Epithelial cell of prostate (primary cell): Measurements from ENCODE around the gene CGREF1.
"Not testable (repeated sequence)": the region's sequence is repeated elsewhere in the genome, so short reads cannot be mapped to it uniquely, and the experiment has no call there.

ENCODE experiments used
- DNase-seq: peaks from one replicate; pipeline ENCODE4 v3.0.0-alpha.2; 2011; ENCODE audit warnings: low read depth, low spot score
- H3K27ac ChIP-seq: fragments of 450-650 bp; 2 replicates; pipeline ENCODE4 v1.5.1; 2017; ENCODE audit warnings: mild to moderate bottlenecking

Gene CGREF1

DNA sequence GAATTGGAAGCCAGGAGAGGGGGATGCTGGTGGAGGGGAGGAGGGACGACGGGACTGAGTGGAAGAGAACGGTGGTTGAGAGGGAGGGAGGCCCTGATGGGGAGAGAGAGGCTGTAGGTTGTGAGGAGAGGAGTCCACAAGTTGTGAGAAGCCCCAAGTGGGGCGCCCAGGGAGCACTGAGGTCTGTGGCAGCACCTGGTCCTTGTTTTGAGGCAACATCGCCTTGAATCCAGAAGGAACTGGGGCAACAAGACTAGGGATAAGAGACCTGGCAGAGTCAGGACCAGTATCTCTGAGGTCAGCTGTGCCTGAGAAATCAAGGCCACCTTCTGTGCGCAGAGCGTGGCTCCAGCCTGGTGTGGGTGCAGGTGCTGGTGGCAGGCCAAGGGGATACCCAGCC is 19.2 kb upstream of the CGREF1 start:
- no peak overlapping the region for H3K27ac ChIP-seq
- no peak for DNase-seq

DNA sequence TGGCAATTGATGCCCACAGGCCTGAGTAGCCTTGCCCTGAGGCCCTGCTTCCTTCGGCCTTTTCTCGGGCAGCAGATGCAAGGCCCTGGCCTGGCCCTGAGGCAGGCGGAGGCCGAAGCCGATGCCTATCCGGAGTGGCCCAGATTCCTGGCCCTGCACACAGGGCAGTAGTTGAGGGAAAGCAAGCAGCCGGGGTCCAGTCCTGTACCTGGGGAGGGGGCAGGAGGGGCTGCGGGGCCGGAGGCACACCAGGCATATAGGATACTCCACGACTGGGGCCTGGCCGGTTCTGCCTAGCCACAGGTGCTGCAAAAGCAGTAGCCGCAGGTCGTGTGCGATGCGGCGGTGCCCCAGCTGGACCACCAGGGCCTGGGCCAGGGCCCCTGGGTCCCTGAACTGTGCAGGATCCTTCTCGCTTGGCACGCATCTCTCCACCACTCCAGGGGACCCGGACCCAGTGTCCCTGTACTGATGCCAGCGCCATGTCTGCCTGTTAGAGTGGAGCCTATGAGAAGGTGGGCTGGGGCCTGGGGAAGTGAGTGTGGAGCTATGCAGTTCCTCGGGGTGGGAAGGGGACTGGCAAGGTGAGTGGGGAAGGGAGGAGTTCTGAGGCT is 18.5 kb upstream of the CGREF1 start:
- H3K27ac ChIP-seq, result no peak overlapping the region
- no peak for DNase-seq

DNA sequence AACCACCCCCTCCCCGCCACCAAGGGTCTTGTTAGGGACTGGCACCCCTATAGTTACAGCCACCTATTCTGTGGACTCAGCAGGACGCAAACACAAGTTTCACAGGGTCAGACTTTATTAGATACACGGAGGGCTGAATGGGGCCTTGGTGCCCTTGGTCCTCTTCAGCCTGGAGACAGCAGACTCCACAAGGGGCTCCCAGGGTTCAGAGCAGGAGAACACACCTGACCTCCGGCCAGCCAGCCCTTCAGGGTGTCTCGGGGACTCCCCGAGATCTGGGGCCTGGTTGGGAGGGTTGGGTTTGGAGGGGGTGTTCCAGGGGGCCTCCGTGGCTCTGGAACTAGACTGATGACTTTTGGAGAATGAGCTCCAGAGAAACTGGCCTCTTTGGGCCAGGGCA is 17.8 kb upstream of the CGREF1 start:
- no peak overlapping the region for H3K27ac ChIP-seq
- DNase-seq, result no peak

DNA sequence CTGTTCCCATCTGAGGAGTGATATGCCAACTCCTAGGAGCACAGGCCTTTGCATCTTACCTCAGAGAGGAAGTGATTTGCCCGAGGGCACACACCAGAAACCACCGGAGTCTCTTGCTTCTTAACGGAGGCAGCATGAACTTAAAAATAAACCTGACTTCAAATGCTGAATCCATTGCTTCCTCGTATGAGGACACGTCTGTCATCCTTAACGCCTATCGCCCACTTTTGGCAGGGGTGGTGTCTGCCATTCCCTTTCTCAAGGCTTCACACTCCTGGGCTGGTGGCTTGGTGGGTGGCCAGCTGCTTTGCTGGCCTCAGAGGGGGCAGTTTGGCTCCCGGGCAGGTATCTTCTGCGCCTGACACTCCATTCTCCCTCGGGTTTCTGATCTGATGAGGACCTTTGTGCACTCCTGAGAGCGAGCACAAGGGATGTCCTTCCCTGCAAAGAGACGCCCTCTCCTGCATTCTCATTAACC is 16.6 kb upstream of the CGREF1 start:
- H3K27ac ChIP-seq, result no peak overlapping the region
- no peak for DNase-seq

DNA sequence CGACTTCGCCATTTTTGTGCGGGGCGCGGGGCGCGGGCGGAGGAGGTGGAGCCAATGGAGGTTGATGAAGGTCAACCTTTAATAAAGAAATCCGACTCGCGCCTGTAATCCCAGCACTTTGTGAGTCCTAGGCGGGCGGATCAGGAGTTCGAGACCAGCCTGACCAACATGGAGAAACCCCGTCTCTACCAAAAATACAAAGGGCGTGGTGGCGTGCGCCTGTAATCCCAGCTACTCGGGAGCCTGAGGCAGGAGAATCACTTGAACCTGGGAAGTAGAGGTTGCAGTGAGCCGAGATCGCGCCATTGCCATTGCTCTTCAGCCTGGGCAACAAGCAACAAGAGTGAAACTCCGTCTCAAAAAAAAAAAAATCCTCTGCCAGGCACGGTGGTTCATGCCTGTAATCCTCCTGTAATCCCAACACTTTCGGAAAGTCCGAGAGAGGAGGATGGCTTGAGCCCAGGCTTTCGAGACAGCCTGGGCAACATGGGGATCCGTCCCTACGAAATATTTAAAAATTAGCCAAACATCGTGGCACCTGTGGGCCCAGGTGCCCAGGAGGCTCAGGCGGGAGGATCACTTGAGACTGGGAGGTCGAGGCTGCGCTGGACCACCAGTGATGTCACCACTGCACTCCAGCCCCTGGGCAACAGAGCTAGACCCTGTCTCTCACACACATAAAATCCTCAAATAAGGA is 16.0 kb upstream of the CGREF1 start:
- DNase-seq, result no peak
- H3K27ac ChIP-seq, result no peak overlapping the region

DNA sequence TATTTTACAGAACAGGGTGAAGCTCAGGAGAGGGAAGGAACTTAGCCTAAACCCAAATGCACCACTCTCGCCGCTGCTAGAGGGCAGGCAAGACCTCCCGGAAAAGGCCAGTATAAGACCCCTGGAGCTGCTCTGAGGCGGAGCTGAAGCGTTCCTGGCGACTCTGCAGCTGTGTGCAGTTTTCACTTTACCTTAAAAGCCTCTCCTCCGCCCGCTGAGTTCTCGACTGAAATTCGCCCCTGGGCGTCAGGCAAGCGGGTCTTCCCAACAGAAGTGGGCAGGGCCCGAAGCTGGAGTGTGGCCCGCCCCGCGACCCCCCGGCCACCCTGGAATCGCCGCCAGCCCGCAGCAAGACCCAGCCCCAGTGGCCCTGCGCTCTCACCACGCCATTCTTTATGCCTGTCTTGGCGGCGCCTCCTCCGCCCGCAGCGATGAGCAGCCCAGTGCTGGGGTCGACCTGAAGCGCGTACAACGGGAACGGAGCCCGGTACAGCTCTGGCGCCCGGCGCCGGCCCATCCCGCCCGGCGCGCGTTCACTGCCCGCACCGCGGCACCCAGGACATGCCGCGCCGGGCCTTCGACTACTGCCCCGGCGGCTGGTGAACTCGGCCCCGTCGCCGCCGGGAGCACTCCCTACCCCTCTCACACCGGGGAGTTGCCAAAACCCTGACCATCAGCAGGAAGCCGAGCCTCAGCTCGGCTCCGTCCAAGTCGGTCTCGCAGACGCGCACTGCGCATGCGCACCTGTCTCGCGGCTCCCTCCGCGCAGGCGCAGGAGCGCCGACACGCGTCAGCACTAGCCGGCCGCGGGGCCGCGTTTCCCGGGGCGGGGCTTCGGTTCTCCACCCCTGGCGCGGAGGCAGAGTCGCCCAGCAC is 15.2 kb upstream of the CGREF1 start, which contains the start of gene PREB:
Gene PREB (minus strand): TSS at position 732 of the 876 bp plus-strand sequence. CDS start 215 bp downstream, at position 517.
- peak; percentile 49 for DNase-seq
- H3K27ac ChIP-seq, result peak within 1 kb of the TSS; percentile 19

DNA sequence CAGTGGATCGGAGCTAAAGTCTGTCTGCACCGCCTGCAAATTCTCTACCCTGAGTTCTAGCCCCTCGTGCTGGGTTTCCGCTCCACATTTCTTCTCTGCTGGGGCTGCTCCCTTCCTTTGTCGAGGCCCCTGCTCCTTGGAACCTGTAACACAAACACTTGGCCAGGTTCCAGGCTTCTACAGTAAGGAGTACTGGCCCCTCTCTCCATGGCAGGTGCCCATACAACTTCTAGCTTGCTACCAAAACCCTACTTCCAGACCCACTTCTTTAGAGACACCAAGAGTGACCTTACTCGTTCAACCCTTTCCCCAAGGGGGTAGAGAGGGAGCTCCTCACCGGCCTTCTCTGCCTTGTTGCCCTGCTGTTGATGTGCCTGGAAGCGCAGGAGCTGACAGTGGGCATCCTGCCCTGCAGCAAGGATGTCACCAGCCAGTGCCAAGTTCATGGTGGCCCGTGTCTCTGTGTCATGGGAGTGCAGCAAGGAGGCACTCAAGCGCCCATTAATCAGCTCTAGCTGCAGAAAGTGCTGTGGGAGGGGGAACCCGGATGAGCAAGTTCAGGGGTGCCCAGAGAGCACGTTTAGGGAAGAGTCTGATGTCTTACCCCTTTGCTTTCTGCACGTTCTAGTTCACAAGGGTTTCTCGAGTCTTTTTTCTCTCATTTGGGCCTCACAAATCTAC is 14.4 kb upstream of the CGREF1 start:
- H3K27ac ChIP-seq, result no peak overlapping the region
- DNase-seq, result no peak

DNA sequence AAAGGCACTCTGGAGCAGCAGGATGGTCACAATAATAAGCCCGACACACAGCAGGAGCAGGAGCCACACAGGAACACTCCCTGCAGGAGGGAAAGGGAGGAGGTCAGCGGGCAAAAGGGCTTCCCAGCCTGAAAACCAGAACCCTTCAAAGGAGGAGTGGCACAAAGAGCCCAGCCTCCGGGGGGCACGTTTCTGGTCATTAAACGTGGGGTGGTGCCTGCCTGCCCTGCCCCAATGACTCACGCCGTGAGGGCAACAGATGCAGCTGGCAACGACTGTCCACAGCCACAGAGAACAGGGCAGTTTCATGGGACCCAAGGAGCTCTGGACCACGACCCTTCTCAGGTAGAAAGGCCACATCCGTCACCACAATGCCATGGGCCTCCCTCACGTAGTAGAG is 12.5 kb upstream of the CGREF1 start:
- H3K27ac ChIP-seq, result no peak overlapping the region
- no peak for DNase-seq

DNA sequence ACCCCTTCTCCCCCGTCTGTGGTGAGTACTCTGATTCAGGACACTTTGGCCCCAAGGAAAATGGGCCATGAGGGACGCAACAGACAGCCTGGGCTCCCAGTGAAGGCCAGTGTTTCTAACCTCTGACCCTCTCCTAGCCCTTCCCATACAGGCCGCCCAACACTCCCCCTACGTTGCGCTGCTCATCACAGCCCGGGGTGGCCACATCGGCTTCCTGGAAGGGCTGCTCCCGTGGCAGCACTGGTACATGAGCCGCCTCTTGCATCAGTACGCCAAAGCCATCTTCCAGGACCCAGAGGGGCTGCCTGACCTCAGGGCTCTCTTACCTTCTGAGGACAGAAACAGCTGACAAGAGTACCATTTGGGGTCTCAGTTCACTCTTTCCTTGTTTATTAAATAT is 11.5 kb upstream of the CGREF1 start:
- no peak for DNase-seq
- H3K27ac ChIP-seq, result no peak overlapping the region

DNA sequence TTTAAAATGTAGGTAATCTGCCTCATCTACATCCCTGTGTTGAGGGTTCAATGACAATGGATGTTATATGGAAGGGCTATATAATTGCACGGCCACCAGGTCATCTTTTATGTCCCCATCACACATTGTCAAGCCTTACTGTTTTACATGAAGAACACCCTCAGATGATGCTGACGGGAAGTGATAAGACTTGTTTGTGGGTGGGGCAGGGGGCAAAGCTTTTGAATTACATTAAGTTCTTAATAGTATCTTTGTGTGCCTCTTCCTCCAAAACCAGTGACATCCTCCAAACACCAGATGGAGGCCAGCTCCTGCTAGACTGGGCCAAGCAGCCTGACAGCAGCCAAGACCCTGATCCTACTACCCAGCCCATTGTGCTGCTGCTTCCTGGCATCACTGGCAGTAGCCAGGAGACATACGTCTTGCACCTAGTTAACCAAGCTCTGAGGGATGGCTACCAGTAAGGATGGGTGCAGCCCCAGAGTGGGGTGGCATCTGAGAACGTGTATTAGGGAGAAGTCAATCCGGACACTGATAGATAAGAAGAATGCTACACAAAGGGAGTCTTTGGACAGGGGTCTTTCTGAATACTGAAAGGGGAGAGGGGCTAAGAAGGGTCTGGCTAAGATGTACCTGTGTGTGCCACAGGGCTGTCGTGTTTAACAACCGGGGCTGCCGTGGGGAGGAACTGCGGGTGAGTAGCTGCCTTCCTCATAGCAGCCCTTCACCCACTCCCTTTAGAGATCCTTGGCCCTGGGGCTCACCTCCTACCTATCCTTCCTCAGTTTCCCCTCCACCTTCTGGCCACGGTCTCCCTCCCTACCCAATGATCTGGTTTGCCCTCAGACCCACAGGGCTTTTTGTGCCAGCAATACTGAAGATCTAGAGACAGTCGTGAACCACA is 10.0 kb upstream of the CGREF1 start:
- no peak overlapping the region for H3K27ac ChIP-seq
- no peak for DNase-seq

DNA sequence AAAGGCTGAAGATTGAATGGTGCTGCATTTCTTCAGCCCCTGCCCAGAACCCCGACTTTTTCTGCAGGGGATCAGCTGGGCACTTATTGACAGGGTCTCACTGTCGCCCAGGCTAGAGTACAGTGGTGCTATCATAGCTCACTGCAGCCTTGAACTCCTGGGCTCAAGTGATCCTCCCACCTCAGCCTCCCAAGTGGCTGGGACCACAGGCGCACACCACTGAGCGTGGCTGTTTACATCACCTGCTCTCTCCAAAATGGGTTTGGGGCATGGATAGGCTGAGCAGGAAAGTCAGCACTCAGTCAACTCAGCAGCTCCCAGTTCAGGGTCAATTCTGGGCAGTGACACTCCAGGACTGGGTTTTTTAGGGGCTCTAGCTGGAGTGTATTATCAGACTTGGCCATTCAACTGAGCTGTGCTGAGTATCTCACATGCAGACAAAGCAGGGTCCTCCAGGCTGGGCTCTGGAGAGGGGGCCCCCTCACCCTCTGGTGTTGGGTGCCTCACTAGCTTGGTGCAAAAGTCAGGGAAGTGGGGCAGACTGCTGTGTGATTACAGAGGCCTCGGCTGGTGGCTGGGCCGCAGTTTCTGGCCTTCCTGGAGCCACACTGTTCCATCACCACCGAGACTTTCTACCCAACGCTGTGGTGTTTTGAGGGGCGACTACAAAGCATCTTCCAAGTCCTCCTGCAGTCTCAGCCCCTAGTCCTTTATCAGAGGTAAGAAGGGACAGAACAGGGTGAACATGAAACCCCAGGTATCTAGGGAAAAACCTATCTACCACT is 9.1 kb upstream of the CGREF1 start:
- DNase-seq, result no peak
- no peak overlapping the region for H3K27ac ChIP-seq

DNA sequence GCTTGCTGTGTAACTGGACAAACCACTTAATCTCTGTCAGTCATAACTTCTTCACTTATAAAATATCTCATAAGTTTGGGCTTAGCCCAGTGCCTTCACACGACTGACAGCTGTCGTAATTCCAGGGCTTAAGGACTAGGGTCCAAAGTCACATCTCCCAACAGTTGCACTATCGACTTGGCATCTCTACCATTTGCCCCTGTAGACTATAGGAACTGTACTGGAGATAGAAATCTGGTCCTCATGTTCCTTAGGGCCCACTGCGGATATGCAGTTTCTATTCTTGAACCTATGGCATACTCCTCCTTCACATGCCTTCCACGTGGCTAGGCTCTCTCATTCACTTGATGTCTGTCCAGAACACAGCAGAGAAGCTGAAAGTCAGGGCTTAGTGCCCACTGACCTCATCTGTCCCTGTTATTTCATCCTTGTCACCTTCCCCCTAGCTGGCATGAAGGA is 7.4 kb upstream of the CGREF1 start:
- H3K27ac ChIP-seq, result no peak overlapping the region
- no peak for DNase-seq

DNA sequence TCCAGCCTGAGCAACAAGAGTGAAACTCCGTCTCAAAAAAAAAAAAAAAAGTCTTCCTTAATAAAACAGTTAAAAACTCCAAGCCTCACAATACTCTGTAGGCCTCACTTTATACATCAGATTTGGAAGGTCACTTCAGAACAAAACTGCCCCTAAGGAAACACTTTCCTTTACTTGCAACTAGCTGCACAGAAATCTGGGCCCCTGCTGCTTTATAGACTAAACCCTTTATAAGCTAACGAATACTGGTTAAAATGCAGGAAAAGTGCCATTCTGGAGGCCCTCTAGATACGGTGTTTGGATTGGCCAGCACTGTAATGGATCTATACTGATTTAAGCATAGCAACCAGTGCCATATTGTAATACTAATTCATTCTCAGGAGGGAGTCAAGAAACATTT is 6.2 kb upstream of the CGREF1 start:
- DNase-seq, result no peak
- no peak overlapping the region for H3K27ac ChIP-seq

DNA sequence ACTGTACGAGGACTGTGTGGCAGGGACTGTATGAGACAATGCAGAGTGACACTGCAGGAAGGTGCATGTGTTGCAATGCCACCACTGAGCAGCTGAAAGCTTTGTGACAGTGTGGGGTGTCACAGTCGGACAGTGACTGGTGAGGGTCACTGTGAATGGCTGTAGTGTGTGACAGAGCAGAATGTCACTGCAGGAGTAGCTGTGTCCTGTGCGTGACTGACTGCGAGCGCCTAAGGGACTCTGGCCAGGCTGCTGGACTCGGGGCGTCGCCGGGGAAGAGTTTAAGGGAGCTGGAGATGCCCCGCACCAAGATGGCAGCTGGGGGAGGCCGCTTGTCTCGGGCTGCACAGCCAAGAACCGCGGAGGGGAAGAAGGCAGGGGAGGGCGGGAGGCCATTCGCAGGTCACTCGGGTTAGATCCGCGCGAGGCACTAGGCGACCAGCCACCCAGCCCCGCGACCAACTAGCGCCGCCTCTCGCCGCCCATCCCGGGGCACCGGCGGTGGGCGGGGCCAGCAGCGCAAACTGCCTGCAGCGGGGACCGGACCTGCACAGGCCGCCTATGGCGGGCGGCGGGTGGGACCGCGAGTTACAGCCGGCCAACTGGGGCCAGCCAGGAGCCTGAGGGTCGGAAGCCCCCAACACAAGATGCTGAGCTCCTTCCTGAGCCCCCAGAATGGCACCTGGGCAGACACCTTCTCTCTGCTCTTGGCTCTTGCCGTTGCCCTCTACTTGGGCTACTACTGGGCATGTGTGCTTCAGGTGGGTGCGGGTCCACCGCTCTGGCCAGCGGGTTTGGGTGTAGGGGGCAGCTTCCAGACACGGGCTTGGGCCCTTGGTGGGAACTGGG is 4.6 kb upstream of the CGREF1 start, which contains the start of gene ABHD1:
Gene ABHD1 (plus strand): TSS at position 514 of the 849 bp plus-strand sequence. CDS start 134 bp downstream, at position 648.
- H3K27ac ChIP-seq, result no peak within 1 kb of the TSS
- no peak for DNase-seq

DNA sequence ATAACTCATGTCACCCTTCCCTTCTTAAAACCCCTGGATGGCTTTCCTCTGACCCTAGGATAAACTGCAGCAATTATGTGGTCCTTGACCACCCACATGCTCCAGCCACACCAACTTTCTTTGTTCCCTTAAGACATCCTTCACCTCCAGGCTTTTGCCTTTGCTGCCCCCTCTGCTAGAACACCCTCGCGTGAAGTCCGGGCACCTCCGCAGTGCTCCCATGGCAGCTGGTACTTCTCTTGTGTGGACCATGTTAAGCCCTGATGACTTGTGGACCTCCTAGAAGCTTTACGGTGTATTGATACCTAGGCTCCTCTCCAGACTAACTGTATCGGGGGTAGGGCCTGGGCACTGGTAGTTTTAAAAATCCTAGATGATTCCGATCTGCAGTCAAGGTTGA is 3.9 kb upstream of the CGREF1 start:
- no peak for DNase-seq
- H3K27ac ChIP-seq, result no peak overlapping the region

DNA sequence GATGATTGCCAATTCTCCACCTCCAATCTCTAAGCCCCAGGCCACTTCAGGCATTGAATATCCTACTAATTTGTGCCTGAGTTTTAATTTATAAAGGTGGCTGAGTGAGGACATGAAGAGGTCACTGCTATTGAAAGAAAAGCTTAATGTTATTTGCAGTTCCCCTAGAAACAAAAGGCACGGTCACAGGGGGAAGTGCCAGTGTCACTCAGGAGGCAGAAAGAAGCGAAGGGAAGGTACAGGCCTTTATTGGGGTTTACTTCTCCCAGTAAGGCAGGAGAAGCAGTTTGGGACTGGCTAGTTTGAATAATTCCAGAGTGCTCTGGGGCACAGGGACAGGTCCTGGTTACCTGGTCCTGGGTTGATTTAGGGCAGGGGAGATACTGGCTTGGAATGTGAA is 3.0 kb upstream of the CGREF1 start:
- no peak for DNase-seq
- no peak overlapping the region for H3K27ac ChIP-seq

DNA sequence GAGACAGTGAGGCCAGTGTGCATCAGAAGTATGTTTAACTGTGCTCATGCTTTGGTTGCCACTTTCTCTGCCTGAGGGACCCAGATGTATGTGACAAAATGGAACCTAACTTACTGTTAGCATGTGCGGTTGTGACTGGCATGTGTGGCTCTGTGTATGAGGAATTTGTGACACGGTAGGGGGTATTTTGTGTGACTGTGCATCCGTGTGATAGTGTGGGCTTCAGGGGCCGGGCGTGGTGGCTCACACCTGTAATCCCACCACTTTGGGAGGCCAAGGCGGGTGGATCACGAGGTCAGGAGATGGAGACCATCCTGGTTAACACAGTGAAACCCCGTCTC is 372 bp upstream of the CGREF1 start:
- not testable (repeated sequence) for H3K27ac ChIP-seq, DNase-seq
